ENCODE measurements around the gene CHI3L1. TPM values are rescaled to one million over a fixed set of nuclear protein-coding genes. Genes with fewer than 3 reads are reported as not detected.

Gene CHI3L1
- total RNA-seq, 1 donor from 2014 or later, result not detected

DNA sequence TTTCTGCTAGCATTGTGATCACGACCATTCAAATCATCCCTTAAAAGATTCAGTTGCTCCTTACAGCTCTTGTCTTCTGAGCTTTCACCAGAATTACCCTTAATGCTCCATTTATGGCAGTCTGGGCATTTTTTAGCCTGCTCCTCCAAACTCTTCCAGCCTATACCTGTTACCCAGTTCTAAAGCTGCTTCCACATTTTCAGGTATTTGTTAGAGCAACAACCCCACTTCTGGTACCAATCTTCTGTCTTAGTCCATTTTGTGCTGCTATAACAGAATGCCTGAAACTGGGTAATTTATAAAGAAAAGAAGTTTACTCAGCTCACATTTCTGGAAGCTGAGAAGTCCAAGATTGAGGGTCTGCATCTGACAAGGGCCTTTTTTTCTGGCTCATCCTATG lies 28.1 kb downstream of the CHI3L1 start:
- Mint-ChIP-seq H3K4me1 (ENCODE audit: low read depth) (no peaks in the 10 kb centered on the region), H3K9me3 (no peaks in the 10 kb centered on the region), H3K27ac (no peak overlapping the region), H3K4me3 (ENCODE audit: low read depth) (no peak overlapping the region), H3K36me3 (ENCODE audit: low read depth) (no peaks in the 10 kb centered on the region), H3K27me3 (ENCODE audit: low read depth) (peaks cover 14% of the 10 kb centered on the region)
- intact Hi-C loops (cut with micrococcal nuclease), result no loop called here
- no peak for DNase-seq (ENCODE audit: low spot score)

DNA sequence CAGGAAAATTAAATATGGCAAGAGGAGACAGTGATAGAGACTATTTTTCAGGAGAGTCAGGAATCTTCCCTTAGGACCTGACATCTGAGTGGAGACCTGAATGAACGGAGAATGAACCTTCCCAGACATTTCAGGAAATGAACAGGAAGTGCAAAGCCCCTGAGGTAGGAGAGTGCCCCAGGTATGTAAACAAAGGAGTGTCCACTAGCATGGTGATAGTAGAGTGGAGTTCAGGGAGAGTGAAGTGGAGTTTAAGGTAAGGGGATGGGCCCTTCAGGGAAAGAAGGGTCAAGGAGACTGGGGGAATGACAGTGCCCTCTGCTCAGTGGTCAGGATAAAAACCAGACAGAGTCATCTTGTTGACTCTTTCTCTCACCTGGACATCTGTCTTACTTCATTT lies 30.2 kb downstream of the CHI3L1 start:
- Mint-ChIP-seq H3K4me3 (ENCODE audit: low read depth) (no peak overlapping the region), H3K36me3 (ENCODE audit: low read depth) (no peaks in the 10 kb centered on the region), H3K27me3 (ENCODE audit: low read depth) (peaks cover 14% of the 10 kb centered on the region), H3K4me1 (ENCODE audit: low read depth) (no peaks in the 10 kb centered on the region), H3K27ac (no peak overlapping the region), H3K9me3 (no peaks in the 10 kb centered on the region)
- intact Hi-C loops (cut with micrococcal nuclease), result no loop called here
- no peak for DNase-seq (ENCODE audit: low spot score)

DNA sequence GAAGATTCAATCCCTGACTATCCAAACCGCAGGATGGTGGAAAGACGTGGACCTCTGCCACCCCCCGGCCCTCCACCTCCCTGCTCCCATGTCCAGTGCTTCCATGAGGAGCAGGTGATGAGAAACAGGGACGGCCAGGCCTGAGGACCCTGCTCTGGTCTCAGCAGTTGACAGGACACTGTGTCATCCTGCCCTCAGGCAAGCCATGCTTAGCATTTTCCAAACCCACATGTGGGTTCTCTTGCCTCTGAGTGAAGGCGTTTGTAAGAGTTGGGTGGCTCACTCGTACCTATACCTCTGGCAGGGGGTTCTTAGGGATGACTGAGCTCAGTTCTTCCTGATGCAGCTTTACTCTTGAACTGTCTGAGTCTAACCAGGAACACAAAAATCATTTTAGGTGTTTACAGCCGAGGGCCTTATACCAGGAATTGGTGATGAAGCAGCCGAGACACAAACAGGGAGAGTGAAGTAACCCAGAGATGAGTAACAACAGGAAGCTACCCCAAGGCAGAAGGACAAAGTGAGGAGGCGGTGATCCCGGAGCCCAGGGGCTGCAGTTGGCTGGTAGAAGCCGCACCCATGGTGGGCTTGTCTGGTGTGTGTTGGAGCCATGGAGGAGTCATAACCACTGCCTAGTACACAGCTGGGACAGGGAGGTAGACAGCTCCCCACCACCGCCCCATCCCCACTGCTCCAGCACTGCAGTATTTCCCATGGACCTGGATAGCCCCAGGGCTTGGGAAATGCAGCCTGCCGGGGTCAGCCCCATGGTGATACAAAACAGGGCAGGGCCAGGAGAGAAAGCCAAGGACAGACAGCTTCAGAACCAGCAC lies 32.3 kb downstream of the CHI3L1 start:
- peaks cover 14% of the 10 kb centered on the region for H3K27me3 Mint-ChIP-seq (ENCODE audit: low read depth)
- intact Hi-C loops (cut with micrococcal nuclease), result no loop called here
- DNase-seq (ENCODE audit: low spot score), result no peak
- no peaks in the 10 kb centered on the region for H3K9me3 Mint-ChIP-seq
- no peak overlapping the region for H3K27ac Mint-ChIP-seq
- no peaks in the 10 kb centered on the region for H3K36me3 Mint-ChIP-seq (ENCODE audit: low read depth)
- H3K4me3 Mint-ChIP-seq (ENCODE audit: low read depth), result no peak overlapping the region
- no peaks in the 10 kb centered on the region for H3K4me1 Mint-ChIP-seq (ENCODE audit: low read depth)

DNA sequence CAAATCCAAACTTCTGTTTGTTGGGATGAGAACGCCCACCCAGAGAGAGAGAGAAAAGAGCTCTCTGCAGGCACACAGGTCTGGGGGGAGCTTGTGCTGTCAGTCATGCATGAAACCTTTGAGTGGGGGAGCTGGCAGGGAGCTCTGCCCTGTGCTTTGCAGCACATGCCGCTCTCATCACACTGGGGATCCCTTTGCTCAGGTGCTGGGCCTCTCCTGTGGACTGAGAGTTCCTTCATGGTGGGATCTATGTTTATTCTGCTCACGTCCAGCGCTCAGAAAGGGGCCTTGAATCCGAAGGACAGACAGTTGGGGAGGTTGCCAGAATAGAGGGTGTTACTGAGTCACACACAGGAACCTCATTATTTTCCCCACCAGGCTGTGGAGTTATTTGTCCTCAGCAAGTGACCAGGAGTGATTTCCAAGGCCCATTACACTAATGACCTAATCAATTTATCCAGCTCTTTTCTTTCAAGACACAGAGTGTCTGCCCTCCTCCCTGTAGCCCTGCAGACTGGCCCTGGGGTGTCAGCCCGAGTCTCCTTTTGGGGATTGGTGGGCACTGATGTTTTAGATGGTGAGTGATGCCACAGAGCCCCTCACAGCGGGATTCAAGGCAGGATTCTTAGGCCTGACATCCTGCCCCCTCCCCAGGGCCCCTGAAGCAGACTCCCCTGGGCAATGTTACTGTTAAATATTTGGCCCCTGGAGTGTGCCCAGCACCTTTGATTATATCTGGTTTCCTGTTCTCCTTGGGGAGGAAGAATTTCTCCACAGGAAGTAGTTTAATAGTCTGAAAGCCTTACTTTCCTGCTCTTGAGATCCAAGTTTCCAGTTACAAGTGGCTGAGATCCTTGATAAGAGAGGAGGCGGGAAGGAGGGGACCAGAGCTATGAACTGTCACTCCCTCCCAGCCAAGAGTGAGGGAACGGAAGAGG lies 33.2 kb downstream of the CHI3L1 start:
- H3K27ac Mint-ChIP-seq, result no peak overlapping the region
- no peak for DNase-seq (ENCODE audit: low spot score)
- no peaks in the 10 kb centered on the region for H3K9me3 Mint-ChIP-seq
- no peaks in the 10 kb centered on the region for H3K4me1 Mint-ChIP-seq (ENCODE audit: low read depth)
- no peaks in the 10 kb centered on the region for H3K36me3 Mint-ChIP-seq (ENCODE audit: low read depth)
- peaks cover 13% of the 10 kb centered on the region for H3K27me3 Mint-ChIP-seq (ENCODE audit: low read depth)
- intact Hi-C loops (cut with micrococcal nuclease), result no loop called here
- no peak overlapping the region for H3K4me3 Mint-ChIP-seq (ENCODE audit: low read depth)

DNA sequence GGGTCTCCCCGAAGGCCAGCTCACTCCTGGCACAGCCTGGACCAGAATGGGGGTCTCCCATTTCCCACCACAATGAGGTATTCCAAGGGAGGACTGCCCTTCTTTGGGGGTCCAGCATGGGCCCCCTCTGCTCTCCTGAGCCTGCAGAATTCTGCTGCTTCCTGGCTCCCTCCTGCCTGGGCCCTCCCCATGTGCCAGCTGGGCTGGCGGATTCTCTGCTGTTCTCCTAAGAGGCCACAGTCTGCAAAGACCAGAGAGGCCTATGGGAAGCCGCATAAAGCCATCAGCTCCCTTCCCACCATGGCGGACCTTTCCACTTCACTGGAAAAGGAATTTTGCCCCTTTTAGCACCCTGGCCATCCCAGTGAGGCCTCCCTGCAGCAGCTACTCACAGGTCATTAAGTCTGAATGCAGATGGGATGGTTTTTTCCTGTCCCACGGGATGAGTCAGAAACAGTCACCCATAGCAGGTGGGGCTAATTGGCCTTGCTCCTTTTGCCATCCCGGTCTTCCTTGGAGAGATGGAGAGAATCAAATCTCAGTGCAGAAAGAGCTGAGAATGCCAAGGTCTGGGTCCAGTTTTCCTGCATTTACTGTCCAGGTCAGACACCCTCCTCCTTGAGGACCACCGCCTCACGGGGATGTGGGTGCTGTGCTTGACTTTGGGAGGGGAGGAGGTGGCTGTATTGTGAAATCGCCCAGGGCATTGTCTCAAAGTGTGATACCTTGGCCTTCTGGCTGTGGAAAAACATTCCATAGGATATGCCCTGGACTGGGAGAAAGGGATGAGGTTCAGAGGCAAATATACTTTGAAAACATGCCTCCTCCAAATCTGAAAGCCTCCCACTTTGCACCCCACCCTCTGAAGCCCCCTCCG lies 34.1 kb downstream of the CHI3L1 start:
- intact Hi-C loops (cut with micrococcal nuclease), result no loop called here
- no peak for DNase-seq (ENCODE audit: low spot score)
- H3K9me3 Mint-ChIP-seq, result no peaks in the 10 kb centered on the region
- H3K4me3 Mint-ChIP-seq (ENCODE audit: low read depth), result no peak overlapping the region
- H3K27me3 Mint-ChIP-seq (ENCODE audit: low read depth), result peaks cover 5% of the 10 kb centered on the region
- H3K4me1 Mint-ChIP-seq (ENCODE audit: low read depth), result no peaks in the 10 kb centered on the region
- no peak overlapping the region for H3K27ac Mint-ChIP-seq
- H3K36me3 Mint-ChIP-seq (ENCODE audit: low read depth), result no peaks in the 10 kb centered on the region

DNA sequence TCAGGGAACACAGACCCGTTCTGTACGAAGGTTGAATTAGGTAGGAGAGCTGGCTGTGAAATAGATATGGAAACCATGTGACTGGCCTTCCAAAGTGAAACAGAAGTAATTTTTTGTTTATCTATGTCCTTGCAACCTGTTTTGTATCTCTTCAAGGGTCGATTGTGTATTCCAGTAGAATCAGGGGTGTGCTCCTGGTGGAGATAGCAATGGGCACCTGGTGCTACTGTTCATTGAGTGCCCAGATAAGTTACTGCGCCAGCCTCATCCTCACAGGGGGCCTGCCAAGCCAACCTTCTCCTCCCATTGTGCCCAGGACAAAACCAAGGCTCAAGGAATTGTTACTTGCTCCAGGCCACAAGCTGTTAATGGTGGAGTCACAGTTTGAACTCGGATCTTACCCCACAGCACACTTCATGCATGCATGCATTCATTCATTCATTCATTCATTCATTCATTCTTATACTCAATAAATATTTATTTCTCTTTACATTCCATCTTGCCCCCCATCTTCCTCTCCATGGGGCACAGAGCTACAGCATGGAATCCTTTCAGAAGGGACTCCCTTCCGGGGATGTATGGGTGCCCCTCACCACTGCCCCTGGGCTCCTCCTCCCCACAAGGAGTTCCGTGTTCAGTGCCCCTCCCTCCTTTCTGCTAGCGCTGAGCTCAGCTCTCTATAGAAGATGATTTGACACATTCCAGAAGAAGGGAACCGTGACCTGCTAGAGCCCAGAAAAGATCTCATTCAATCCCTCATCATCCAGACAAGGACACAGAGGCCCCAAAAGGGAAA lies 34.9 kb downstream of the CHI3L1 start:
- intact Hi-C loops (cut with micrococcal nuclease), result no loop called here
- DNase-seq (ENCODE audit: low spot score), result no peak
- Mint-ChIP-seq H3K27me3 (ENCODE audit: low read depth) (peaks cover 4% of the 10 kb centered on the region), H3K9me3 (no peaks in the 10 kb centered on the region), H3K27ac (no peak overlapping the region), H3K4me1 (ENCODE audit: low read depth) (no peaks in the 10 kb centered on the region), H3K4me3 (ENCODE audit: low read depth) (no peak overlapping the region), H3K36me3 (ENCODE audit: low read depth) (no peaks in the 10 kb centered on the region)

DNA sequence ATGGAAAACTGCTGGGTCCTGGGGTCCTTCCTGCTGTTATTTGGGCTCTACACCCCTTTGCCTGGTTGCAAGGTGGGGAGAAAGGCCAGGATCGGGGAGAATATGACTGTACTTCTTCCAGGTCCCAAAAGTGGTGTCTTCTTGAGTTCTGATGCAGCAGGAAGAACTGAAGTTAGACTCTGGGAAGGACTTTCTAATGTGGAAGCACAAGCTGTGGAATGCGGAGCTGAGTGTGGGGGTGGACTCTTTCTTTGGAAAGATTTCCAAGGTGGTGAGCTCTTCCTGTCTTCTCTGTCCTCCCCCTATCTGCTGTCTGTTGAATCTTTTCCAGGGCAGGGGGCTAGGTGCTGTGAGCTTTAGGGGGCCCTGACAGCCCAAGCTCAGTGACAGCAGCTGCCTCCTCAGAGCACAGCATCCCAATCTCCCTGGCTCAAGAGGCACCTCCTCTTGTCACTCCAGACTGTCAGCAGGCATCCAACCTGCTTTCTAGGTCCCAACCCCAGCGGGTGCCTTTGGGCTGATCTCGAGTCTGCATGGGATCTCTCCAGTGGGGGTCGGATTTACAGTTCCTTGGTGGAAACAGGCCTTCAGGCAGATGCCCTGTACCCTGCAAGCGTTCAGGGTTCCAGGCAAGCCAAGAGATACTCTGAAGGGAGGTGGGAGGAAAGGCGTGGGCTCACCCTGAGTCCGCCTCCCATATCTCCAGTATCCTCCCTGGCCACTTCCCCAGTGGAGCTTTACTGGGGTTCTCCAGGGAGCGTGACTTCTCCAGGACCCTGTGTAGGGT lies 35.8 kb downstream of the CHI3L1 start:
- Mint-ChIP-seq H3K27ac (no peak overlapping the region), H3K36me3 (ENCODE audit: low read depth) (no peaks in the 10 kb centered on the region), H3K27me3 (ENCODE audit: low read depth) (peaks cover 4% of the 10 kb centered on the region), H3K4me3 (ENCODE audit: low read depth) (no peak overlapping the region), H3K4me1 (ENCODE audit: low read depth) (no peaks in the 10 kb centered on the region), H3K9me3 (no peaks in the 10 kb centered on the region)
- intact Hi-C loops (cut with micrococcal nuclease), result no loop called here
- no peak for DNase-seq (ENCODE audit: low spot score)

DNA sequence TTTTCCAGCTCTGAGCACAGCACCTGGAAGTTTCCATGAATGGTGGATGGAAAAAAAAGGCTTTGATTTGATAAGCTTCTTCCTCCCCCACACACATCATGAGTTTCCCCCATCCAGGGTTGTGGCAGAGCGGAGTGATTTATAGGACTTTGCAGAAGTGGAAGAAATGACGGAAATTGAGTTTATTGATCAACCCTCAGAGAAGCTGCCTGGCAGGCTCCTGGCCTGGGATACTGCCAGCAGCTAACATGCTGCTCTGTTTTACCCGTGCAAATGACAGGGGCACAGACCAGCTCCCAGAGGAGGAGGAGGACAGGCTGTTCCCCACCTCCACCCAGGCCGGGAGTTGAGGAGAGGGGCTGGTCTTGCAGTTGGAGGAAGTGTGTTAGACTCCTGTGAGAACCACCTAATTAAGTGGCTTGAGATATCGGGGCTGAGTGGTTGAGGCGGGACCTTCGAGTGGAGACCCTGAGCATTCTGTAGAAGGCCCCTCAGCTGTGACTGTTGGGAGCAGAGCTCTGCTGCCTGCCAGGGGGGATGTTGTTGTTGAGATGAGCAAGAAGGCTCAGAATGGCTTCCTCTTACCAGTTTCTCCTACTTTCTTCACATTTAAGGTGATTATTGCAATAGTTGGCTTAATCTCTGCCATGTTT lies 37.2 kb downstream of the CHI3L1 start:
- no peaks in the 10 kb centered on the region for H3K4me1 Mint-ChIP-seq (ENCODE audit: low read depth)
- no peaks in the 10 kb centered on the region for H3K36me3 Mint-ChIP-seq (ENCODE audit: low read depth)
- H3K27ac Mint-ChIP-seq, result no peak overlapping the region
- no peak for DNase-seq (ENCODE audit: low spot score)
- H3K4me3 Mint-ChIP-seq (ENCODE audit: low read depth), result no peak overlapping the region
- intact Hi-C loops (cut with micrococcal nuclease), result no loop called here
- peaks cover 4% of the 10 kb centered on the region for H3K27me3 Mint-ChIP-seq (ENCODE audit: low read depth)
- no peaks in the 10 kb centered on the region for H3K9me3 Mint-ChIP-seq

DNA sequence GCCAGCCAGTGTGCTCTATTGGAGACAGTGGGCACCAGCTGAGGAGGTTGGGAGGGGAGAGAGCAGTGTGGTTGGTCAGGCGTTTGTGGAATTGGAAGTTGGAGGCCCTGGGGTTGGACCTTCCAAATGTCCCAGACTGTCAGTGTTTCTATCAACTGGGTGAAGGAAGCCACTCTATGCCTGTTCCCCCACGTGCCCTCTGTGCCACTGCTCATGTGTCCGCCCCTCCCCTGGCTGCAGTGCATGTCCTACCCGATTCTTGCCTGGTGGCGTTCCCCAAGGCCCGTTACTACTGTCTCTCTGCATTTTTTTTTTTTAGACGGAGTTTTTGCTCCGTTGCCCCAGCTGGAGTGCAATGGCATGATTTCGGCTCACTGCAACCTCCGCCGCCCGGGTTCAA lies 37.9 kb downstream of the CHI3L1 start:
- no peaks in the 10 kb centered on the region for H3K4me1 Mint-ChIP-seq (ENCODE audit: low read depth)
- H3K4me3 Mint-ChIP-seq (ENCODE audit: low read depth), result no peak overlapping the region
- H3K27ac Mint-ChIP-seq, result no peak overlapping the region
- intact Hi-C loops (cut with micrococcal nuclease), result no loop called here
- no peaks in the 10 kb centered on the region for H3K9me3 Mint-ChIP-seq
- no peak for DNase-seq (ENCODE audit: low spot score)
- peaks cover 4% of the 10 kb centered on the region for H3K27me3 Mint-ChIP-seq (ENCODE audit: low read depth)
- no peaks in the 10 kb centered on the region for H3K36me3 Mint-ChIP-seq (ENCODE audit: low read depth)

DNA sequence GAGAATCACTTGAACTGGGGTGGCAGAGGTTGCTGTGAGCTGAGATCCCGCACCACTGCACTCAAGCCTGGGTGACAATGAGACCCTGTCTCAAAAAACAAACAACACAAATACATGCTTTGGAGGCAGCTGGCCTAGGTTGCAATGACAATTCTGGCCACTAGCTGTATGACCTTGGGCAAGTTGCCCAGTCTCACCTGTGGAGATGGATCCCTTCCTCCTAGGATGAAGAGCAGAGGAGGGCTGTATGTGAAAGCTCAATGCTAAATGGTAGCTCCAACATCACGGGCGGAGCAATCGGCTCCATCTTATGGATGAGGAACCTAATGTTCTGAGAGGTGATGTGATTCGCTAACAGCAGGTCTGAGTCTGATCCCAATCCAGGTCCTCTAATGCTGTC lies 38.4 kb downstream of the CHI3L1 start:
- Mint-ChIP-seq H3K27ac (no peak overlapping the region), H3K4me1 (ENCODE audit: low read depth) (no peaks in the 10 kb centered on the region), H3K27me3 (ENCODE audit: low read depth) (peaks cover 4% of the 10 kb centered on the region), H3K9me3 (no peaks in the 10 kb centered on the region), H3K4me3 (ENCODE audit: low read depth) (no peak overlapping the region), H3K36me3 (ENCODE audit: low read depth) (no peaks in the 10 kb centered on the region)
- DNase-seq (ENCODE audit: low spot score), result no peak
- intact Hi-C loops (cut with micrococcal nuclease), result no loop called here

DNA sequence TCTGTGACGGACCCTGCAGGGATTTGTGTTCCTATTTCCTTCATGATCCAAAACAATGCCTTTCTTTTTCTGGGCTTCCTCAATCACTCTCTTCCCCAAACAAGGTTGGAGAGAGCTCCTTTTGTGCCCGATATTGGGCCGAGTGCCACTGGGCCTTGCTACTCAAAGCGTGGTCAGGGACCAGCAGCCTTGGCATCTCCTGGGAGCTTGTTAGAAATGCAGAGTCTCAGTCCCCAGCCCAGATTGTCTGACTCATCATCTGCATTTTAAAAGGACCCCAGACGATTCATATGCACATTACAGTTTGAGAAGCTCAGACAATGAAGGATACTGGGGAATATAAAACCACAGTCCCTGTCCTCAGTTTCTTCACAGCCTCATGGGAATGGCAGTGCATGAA lies 39.1 kb downstream of the CHI3L1 start:
- no peaks in the 10 kb centered on the region for H3K4me1 Mint-ChIP-seq (ENCODE audit: low read depth)
- H3K9me3 Mint-ChIP-seq, result no peaks in the 10 kb centered on the region
- peaks cover 4% of the 10 kb centered on the region for H3K27me3 Mint-ChIP-seq (ENCODE audit: low read depth)
- H3K36me3 Mint-ChIP-seq (ENCODE audit: low read depth), result no peaks in the 10 kb centered on the region
- no peak overlapping the region for H3K4me3 Mint-ChIP-seq (ENCODE audit: low read depth)
- no peak overlapping the region for H3K27ac Mint-ChIP-seq
- no peak for DNase-seq (ENCODE audit: low spot score)
- intact Hi-C loops (cut with micrococcal nuclease), result no loop called here

Measured in activated T-helper 2 cell treated with anti-CD3 and anti-CD28 coated beads, Interferon-gamma antibody, Interleukin-2, Interleukin-4, amounts not matched to agents 10 μg/mL and 5 μg/mL and 100 μg/mL, durations not matched to agents 14 hours and 24 hours and 36 hours (primary cell).